Right cardiac atrium (tissue), 5 donors: Measurements from ENCODE around the gene RALGPS1. TPM values are rescaled to one million over a fixed set of nuclear protein-coding genes. Genes with fewer than 3 reads are reported as not detected.

Experiments
- ATAC-seq, 2 donors: fragments of 200-7000 bp; cut with Tn5 transposase; one replicate each; pipeline versions ENCODE4 v1.8.0 to v1.9.1; 2020; ENCODE audit warnings: moderate library complexity in 2 of 2, mild to moderate bottlenecking in 1 of 2
- DNase-seq, 3 donors: peaks; one replicate each; pipeline ENCODE4 v3.0.0-alpha.2; 2020
- H3K27ac ChIP-seq: one replicate; pipeline ENCODE4 v1.5.1; 2013; ENCODE audit warnings: mild to moderate bottlenecking, low read length, control low read depth, moderate library complexity
- H3K27me3 ChIP-seq: one replicate; pipeline ENCODE4 v1.6.1; 2013; ENCODE audit not compliant: control insufficient read depth, insufficient read depth
- H3K4me1 ChIP-seq: one replicate; pipeline ENCODE4 v1.6.1; 2013; ENCODE audit warnings: low read length; ENCODE audit not compliant: control insufficient read depth, insufficient read depth
- H3K4me3 ChIP-seq: one replicate; pipeline ENCODE4 v1.5.1; 2013; ENCODE audit warnings: low read length, control low read depth
- H3K9me3 ChIP-seq: one replicate; pipeline ENCODE4 v1.6.1; 2013; ENCODE audit warnings: low read length; ENCODE audit not compliant: control insufficient read depth
- WGBS: extraction: QIAGEN DNeasy Blood & Tissue Kit; methylation state at CpG from one replicate; pipeline ENCODE4 v1.1.7; 2013; 5-methylcytosine and 5-hydroxymethylcytosine counted together
- intact Hi-C, 4 donors: fragments of 100-400 bp; cut with DNase I; formaldehyde crosslinking; loops; one replicate each; pipeline versions ENCODE4 v1.11.0 to v1.14.0; 2022 to 2023
- polyA plus RNA-seq: library from polyadenylated mRNA; stranded (reverse); fragments of 200-250 nt; gene quantifications from one replicate; pipeline ENCODE4 v1.2.3, GENCODE V29; 2013
- total RNA-seq, 4 donors: library from RNA; stranded (reverse); fragmentation: NEBNext Ultra II Directional; extraction: Animal tissue kit (Norgen Biotek cat#: 25700); gene quantifications; one replicate each; pipeline ENCODE4 v1.2.1, GENCODE V29; 2021
- donor health status: healthy with polysubstance abuse.
- donor health status: DM: no; HTN: yes; CAD: no.
- donor health status: DM: no; HTN: no; CAD: no.
- donor health status: DM: no; HTN: yes; CAD: no; lungs with severe emphysema.
- donor health status: DM: yes; HTN: yes; CAD: no.

Gene RALGPS1
- total and polyA plus RNA-seq, 5 donors = 10.8 to 19.5 (median 16.3) TPM

DNA sequence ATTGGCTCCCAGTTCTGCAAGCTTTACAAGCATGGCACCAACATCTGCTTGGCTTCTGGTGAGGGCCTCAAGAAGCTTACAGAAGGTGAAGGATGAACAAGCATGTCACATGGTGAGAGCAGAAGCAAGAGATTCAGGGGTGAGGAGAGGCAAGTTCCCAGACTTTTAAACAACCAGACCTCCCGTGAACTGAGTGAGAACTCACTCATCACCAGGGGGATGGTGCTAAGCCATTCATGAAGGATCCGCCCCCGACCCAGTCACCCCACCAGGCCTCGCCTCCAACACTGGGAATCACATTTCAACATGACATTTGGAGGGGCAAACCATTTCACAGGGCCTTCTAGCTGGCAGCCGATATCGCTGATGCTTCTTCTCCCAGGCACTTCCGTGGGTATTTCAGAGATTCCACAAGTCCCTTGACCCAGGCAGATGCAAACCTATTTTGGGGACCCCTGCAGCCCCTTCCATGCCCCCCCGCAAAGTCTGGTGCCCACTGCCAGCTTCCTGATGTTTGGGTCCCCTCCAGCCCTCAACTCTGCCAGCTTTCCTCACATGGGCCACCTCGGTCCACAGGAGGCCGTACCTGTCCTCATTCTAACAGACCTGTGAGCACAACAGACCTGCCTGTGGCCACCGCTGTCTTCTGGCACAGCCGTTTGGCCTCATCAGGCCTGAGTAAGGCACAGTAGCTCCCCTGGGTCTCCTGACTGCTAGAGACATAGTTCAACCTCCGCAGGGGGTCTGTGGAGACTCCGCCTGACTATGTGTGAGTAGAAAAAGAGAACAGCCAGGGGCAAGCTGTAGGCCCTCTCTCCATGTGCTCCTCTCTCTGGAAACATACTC is 268.5 kb downstream of the RALGPS1 start:
- 92% methylated on average over 14 of the region's 14 CpGs for WGBS
- Histone ChIP-seq H3K4me3 (no peak overlapping the region), H3K9me3 (no peaks in the 10 kb centered on the region), H3K27ac (no peak overlapping the region), H3K27me3 (no peaks in the 10 kb centered on the region), H3K4me1 (peaks cover 15% of the 10 kb centered on the region)
- no peak for DNase-seq
- no peak for ATAC-seq
- intact Hi-C loops = loop anchor here in 1 of 4 donors (10.0 kb wide), 1 partner anchor 58 kb away; the partner anchor contains the start of gene ANGPTL2

DNA sequence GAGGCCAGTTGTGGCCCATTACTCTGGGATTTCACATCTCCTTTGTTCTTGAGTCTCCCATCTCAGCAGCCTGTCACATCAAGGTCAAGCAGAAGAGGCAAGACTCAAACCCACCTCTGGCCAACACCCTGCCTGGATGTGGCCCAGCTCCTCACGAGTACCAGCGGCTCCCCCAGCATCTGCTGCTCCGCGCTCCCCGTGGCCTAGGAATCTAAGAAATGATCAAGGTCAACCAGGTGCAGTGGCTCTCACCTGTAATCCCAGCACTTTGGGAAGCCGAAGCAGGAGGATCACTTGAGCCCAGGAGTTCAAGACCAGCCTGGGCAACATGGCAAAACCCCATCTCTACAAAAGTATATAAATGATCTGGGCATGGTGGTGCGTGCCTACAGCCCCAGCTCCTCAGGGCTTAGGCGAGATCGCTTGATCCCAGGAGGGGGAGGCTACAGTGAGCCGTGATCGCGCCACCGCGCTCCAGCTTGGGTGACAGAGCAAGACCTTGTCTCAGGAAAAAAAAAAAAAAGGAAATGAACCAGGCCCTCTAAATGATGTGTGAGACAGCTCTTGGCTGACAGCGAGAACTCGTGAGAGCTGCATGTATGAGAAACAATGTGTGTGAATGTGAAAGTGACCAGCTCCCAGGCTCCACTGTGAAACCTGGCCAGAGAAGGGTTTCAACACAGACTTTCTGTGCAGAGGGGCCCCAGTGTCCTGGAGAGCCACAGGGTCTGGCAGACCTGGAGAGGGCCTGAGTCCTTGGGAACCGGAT is 269.4 kb downstream of the RALGPS1 start:
- Histone ChIP-seq H3K4me3 (no peak overlapping the region), H3K27me3 (no peaks in the 10 kb centered on the region), H3K4me1 (peaks cover 19% of the 10 kb centered on the region), H3K27ac (peak overlapping the region; percentile 93), H3K9me3 (no peaks in the 10 kb centered on the region)
- DNase-seq (peak; percentile 73 to 86 (median 84)), ATAC-seq (peak; percentile 8 to 23)
- 53% methylated on average over 17 of the region's 17 CpGs for WGBS
- intact Hi-C loops = loop anchor here in 1 of 4 donors (10.0 kb wide), 1 partner anchor 59 kb away; the partner anchor contains the start of gene ANGPTL2

DNA sequence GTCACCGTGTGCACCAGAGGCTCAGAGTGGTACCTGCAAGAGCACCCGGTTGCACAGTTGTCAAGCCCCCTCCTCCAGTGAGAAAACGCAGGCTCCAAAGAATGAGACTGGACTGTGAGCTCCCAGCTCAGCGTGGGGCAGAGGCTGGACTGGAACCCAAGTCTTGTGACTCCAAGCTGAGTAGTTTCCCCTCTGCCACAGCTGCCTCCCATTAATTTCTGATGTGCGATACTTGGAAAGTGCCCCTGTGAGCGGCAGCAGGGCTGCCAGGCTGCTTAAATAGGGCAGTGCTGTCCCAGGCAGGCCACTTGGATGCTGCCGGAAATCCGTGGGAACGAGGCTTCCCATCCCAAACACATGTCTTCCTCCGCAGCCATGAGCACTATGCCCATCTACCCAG is 270.1 kb downstream of the RALGPS1 start:
- Histone ChIP-seq H3K27me3 (no peaks in the 10 kb centered on the region), H3K4me1 (peaks cover 19% of the 10 kb centered on the region), H3K9me3 (no peaks in the 10 kb centered on the region), H3K27ac (peak overlapping the region; percentile 93), H3K4me3 (no peak overlapping the region)
- intact Hi-C loops = loop anchor here in 1 of 4 donors (10.0 kb wide), 1 partner anchor 60 kb away; the partner anchor contains the start of gene ANGPTL2
- no peak for ATAC-seq
- DNase-seq = peak in 2 of 3 donors; percentile 33 to 73
- WGBS = 52% methylated on average over 10 of the region's 10 CpGs

DNA sequence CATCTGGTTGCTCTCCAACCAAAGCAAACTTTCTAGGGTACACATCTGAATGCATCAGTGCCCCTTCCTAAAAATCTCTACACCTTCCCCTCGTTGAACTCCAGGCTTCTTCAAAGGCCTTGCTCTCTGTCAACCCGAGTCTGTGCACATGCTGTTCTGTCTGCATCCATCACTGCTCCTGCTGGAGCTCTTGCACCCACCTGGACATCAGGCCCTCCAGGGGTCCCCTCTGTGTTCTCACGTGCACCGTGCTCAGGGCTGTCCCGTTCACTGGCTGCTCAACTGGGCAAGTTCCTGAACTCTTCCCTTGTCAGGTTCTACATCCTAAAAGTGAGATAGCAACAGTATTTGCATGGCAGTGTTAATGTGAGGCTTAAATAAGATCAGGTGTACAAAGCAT is 270.6 kb downstream of the RALGPS1 start:
- peak in 1 of 3 donors; percentile 13 for DNase-seq
- intact Hi-C loops = loop anchor here in 1 of 4 donors (10.0 kb wide), 1 partner anchor 60 kb away; the partner anchor contains the start of gene ANGPTL2
- peaks cover 19% of the 10 kb centered on the region for H3K4me1 ChIP-seq
- no peak overlapping the region for H3K4me3 ChIP-seq
- H3K9me3 ChIP-seq = no peaks in the 10 kb centered on the region
- 85% methylated on average over 5 of the region's 5 CpGs for WGBS
- peak overlapping the region; percentile 93 for H3K27ac ChIP-seq
- no peaks in the 10 kb centered on the region for H3K27me3 ChIP-seq
- ATAC-seq = no peak

DNA sequence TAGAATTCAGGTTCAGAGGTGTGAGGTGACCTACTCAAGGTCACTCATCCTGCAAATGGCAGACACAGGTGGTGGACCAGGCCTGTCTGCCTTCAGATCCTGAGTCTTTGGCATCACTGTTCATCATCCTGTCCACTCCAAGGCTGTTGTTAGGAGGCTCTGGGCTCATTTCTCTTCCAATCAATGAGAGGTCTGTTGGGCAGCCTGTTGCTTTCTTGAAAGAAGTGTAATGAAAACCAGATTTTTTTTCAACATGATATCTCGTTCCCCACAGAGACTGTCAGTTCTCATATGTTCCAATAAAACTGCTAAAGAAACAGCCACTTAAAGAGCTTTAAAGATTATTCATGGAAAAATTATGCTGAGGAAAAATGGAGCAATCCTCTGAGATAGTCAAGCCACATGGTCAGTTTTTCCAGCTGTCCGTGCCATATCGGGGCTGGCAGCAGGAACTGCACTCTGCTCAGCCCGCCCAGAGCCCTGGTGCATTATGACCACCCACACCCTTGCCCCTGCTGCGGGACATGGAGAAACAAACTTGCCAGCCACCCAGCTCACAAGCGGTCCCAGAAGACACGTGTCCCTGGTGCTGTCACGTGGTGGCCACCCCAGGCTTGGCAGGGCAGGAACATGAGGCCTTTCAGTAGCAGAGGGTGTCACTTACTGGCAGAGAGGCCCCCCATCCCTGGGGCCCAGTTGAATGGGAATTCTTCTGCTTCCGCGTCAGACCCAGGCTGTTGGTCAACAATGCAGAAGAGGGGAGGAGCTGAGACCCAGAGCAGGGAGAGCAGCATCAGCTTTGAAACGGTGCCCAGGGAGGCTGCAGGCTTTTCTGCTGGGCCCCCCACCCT is 271.6 kb downstream of the RALGPS1 start:
- DNase-seq (peak; percentile 95 to 96 (median 95)), ATAC-seq (peak; percentile 89 to 90)
- no peak overlapping the region for H3K4me3 ChIP-seq
- H3K27me3 ChIP-seq = no peaks in the 10 kb centered on the region
- peak overlapping the region; percentile 96 for H3K27ac ChIP-seq
- peaks cover 19% of the 10 kb centered on the region for H3K4me1 ChIP-seq
- WGBS = 12% methylated on average over 11 of the region's 11 CpGs
- no peaks in the 10 kb centered on the region for H3K9me3 ChIP-seq
- intact Hi-C loops = loop anchor here in 1 of 4 donors (10.0 kb wide), 1 partner anchor 61 kb away; the partner anchor contains the start of gene ANGPTL2

DNA sequence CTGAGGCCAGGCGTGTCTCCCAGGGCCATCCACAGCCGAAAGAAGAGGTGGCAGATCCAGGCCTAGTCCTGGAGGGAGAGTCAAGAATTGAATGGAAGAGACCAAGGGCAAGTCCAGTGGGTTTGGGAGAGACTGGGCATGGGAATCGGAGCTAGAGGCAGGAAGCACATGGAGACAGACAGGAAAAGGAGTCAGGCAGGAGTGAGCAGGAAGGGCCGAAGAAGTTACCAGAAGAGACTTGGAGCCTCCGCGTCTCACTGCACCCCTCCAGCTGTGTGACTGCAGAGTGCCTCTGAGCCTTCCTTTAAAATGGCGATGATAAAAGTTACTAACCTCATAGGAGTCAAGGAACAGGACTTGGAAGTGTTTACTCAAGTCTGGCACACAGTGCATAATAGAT is 272.2 kb downstream of the RALGPS1 start:
- Histone ChIP-seq H3K27ac (peak overlapping the region; percentile 96), H3K4me3 (no peak overlapping the region), H3K4me1 (peaks cover 19% of the 10 kb centered on the region), H3K9me3 (no peaks in the 10 kb centered on the region), H3K27me3 (no peaks in the 10 kb centered on the region)
- no peak for ATAC-seq
- intact Hi-C loops = loop anchor here in 1 of 4 donors (10.0 kb wide), 1 partner anchor 62 kb away; the partner anchor contains the start of gene ANGPTL2
- WGBS = 30% methylated on average over 7 of the region's 7 CpGs
- DNase-seq = no peak

DNA sequence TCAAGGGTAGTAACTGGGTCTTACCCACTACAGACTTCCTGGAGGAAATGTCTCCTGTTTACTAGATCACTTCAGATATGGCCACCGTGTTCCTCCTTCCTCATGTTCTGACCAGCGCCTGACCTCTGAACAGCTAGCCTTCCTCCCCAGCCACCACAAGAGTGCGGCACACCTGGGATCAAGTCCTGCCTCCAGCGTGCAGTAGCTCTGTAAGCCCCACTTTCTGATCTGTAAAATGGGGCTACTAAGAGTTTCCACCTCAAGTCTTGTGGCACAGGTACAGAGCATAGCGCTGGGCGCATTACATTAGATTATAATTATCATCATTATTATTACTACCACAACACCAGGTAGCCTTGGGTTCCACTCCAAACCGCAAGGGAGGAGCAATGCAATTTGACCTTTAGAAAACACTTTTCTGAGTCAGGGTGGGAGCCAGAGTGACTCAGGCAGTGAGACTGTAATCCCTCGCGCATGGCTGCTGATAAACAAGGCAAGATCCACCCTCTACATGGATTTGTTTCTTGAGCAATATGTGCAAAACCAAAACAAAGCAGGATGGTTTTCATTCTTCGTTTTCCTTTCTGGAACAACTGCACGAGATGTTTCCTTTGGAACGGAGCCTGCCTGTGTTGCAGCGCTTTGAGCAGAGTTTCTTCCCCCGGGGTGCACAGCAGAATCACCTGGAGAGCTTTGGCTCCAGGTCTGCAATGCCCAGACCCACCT is 272.8 kb downstream of the RALGPS1 start:
- Histone ChIP-seq H3K27me3 (no peaks in the 10 kb centered on the region), H3K4me3 (no peak overlapping the region), H3K9me3 (no peaks in the 10 kb centered on the region), H3K27ac (peak overlapping the region; percentile 96), H3K4me1 (peaks cover 19% of the 10 kb centered on the region)
- intact Hi-C loops = loop anchor here in 1 of 4 donors (10.0 kb wide), 1 partner anchor 63 kb away; the partner anchor contains the start of gene ANGPTL2
- ATAC-seq (peak; percentile 65 to 77), DNase-seq (peak; percentile 79 to 86 (median 82))
- WGBS = 48% methylated on average over 14 of the region's 14 CpGs

DNA sequence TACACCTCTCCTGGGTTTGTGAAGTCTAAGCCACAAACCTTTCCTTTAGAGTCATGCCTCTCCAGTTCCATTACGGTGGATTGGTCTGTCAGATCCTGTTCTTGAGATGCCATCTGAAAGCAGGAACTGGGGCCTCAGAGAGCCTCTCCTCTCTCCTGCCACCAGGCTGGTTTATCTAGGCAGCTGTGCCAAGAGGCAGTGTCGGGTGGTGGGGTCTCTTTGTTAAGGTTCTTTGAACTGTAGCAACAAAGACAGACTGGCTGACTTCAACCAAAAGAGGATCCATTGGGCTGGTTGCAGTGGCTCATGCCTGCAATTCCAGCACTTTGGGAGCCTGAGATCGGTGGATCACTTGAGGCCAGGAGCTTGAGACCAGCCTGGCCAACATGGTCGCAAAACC is 273.8 kb downstream of the RALGPS1 start:
- no peak overlapping the region for H3K4me3 ChIP-seq
- no peaks in the 10 kb centered on the region for H3K9me3 ChIP-seq
- ATAC-seq = no peak
- intact Hi-C loops = loop anchor here in 1 of 4 donors (10.0 kb wide), 1 partner anchor 64 kb away; the partner anchor contains the start of gene ANGPTL2
- peak in 1 of 3 donors; percentile 28 for DNase-seq
- WGBS = 96% methylated on average over 4 of the region's 4 CpGs
- peak overlapping the region; percentile 28 for H3K27ac ChIP-seq
- H3K4me1 ChIP-seq = peaks cover 19% of the 10 kb centered on the region
- H3K27me3 ChIP-seq = no peaks in the 10 kb centered on the region

DNA sequence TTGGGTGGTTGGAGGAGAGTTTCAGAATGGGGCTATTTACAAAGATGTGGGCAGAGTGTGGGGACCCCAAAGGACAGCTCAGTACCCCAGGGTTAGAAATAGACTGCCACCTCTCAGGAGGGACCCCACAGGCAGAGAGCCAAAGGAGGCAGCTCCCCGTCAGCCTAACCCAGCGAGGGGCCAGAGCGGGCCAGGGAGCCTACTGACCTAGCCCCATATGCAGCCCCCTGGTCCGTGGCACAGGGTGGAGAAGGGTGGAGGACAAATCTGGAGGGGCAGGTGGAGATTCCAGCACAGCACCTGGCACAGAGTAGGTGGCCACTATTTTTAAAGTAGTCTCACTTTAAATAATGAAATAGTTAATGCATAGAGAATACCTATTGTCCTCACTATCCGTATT is 275.0 kb downstream of the RALGPS1 start:
- ATAC-seq = no peak
- Histone ChIP-seq H3K27me3 (no peaks in the 10 kb centered on the region), H3K9me3 (no peaks in the 10 kb centered on the region), H3K27ac (no peak overlapping the region), H3K4me1 (peaks cover 19% of the 10 kb centered on the region), H3K4me3 (no peak overlapping the region)
- WGBS = 67% methylated on average over 5 of the region's 5 CpGs
- intact Hi-C loops = loop anchor here in 1 of 4 donors (10.0 kb wide), 1 partner anchor 65 kb away; the partner anchor contains the start of gene ANGPTL2
- peak in 1 of 3 donors; percentile 47 for DNase-seq
